GM12891 (cell line): ENCODE data around the gene INO80D.
"Not testable (repeated sequence)": the region's sequence is repeated elsewhere in the genome, so short reads cannot be mapped to it uniquely, and the experiment has no call there.

Experiments
- DNase-seq: peaks from one replicate; pipeline ENCODE4 v3.0.0; 2011; ENCODE audit warnings: low spot score; ENCODE audit not compliant: insufficient read length
- FAIRE-seq: peaks from 2 replicates; lab custom pipeline; 2011; peaks lifted over from hg19 to GRCh38; lab: Jason Lieb, UNC
- PAX5 ChIP-seq: IDR thresholded peaks from 2 replicates; pipeline ENCODE4 v1.6.1; 2011; ENCODE audit warnings: low read length, moderate library complexity, mild to moderate bottlenecking; ENCODE audit not compliant: insufficient read depth, severe bottlenecking
- POLR2A ChIP-seq: IDR thresholded peaks from 2 replicates; pipeline ENCODE4 v1.6.1; 2011; ENCODE audit warnings: low read depth, low read length, control low read depth
- POLR2AphosphoS5 ChIP-seq: IDR thresholded peaks from 2 replicates; pipeline ENCODE4 v1.6.1; 2011; ENCODE audit warnings: low read depth, low read length, control low read depth
- POU2F2 ChIP-seq: IDR thresholded peaks from 2 replicates; pipeline ENCODE4 v1.6.1; 2011; ENCODE audit warnings: low read depth, mild to moderate bottlenecking, control low read depth, low read length, moderate library complexity
- SPI1 ChIP-seq: IDR thresholded peaks from 2 replicates; pipeline ENCODE4 v1.6.1; 2011; ENCODE audit warnings: low read depth, low read length, control low read depth
- TAF1 ChIP-seq: IDR thresholded peaks from 2 replicates; pipeline ENCODE4 v1.6.1; 2011; ENCODE audit warnings: low read depth, low read length, control low read depth

Gene INO80D

DNA sequence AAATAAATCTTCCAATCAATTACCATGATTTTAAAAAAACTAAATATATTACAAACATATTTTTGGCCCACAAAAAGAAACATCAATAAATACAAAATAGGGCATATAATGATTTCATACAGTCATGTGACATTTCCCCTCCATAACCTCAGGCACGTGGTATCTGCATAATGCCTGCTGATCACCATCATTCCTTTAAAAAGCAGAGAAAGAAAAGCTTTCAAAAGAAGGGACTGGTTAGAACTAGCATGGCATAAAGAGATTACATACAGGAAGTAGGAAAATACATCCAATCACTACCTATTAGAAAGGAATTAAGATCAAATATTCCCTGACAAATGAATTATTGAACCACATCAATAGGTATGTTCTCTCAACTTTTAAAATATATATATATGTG lies 83.5 kb downstream of the INO80D start:
- DNase-seq (no peak), FAIRE-seq (no peak)
- TF ChIP-seq SPI1: no peak
- TF ChIP-seq POLR2AphosphoS5: no peak
- no peak for TF ChIP-seq TAF1
- no peak for TF ChIP-seq POU2F2
- TF ChIP-seq PAX5: no peak
- no peak for TF ChIP-seq POLR2A

DNA sequence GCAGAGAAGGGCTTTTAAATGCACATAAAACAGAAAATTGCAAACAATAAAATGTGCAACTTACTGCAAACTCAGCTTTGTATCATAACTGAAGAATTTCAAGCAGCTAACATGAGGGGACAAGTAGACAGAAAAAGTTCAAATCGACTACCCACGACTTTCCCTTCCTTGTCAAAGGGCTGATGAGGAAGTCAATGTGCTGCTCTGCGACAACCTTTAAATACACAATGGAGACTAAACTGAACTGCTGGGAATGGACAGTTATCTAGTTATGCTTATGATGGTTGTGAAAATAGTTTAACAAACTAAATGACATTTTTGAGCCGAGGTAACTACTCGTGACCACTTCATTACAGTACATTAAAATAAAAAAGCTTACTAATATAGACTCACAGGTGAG lies 84.1 kb downstream of the INO80D start:
- DNase-seq (no peak), FAIRE-seq (no peak)
- no peak for TF ChIP-seq POU2F2
- TF ChIP-seq POLR2A: no peak
- TF ChIP-seq TAF1: no peak
- TF ChIP-seq POLR2AphosphoS5: no peak
- no peak for TF ChIP-seq SPI1
- no peak for TF ChIP-seq PAX5

DNA sequence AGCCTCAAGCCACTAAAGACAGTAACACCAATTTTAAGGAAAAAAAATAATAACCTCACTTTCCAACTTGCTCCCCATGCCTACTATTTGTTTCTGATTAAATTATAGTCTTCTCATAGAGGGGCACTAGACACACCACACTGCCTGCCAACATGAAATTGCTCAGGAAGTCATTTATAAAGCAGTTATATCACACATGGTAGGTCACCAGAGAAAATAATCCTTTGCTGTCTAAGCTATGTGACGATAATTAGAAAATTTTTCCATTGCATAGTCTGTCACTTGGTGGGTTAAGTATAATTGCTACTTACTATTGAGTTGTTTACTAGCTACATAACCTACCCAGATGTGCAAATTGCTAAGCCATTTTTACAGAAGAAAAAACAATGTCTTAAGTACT lies 85.2 kb downstream of the INO80D start:
- DNase-seq (no peak), FAIRE-seq (no peak)
- no peak for TF ChIP-seq POLR2AphosphoS5
- TF ChIP-seq SPI1: no peak
- TF ChIP-seq POLR2A: no peak
- no peak for TF ChIP-seq POU2F2
- no peak for TF ChIP-seq TAF1
- TF ChIP-seq PAX5: no peak

DNA sequence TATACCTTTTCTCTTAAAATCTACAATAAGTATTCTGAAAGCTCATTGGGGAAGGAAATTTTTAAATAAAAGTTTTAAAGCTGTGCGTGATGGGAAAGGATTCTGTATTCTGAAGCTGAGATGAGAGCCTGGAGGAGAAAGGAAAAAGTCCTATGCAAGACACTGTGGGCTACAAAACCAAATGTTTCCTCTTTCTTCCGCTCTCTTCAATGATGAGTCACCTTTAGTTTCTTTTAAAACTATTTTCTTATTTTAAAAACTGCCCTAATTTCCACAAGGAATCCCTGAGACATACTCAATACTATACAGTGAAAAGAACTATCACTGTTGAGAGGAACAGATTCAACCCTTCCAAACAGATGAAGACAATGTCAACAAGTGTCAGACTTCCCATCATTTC lies 87.4 kb downstream of the INO80D start:
- no peak for DNase-seq
- no peak for FAIRE-seq
- TF ChIP-seq POU2F2: no peak
- no peak for TF ChIP-seq POLR2AphosphoS5
- TF ChIP-seq PAX5: no peak
- TF ChIP-seq POLR2A: no peak
- no peak for TF ChIP-seq TAF1
- TF ChIP-seq SPI1: no peak

DNA sequence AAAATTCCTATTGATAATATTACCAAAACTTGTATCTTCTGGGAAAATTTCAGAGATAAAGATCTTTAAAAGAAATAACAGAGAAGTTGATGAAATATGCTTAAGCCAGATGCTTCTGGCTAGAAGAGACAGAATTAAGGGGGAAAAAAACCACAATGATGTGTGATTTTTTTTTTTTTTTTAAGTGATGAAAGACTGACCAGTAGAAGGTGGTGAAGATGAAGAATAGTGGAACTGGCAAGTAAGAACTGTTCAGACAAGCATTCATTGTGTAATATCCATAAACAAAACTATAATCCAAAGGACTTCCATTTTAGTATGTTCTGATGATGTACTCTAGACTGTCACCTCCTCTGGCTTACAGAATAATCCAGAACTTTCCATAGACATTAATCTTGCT lies 89.8 kb downstream of the INO80D start:
- TF ChIP-seq TAF1 (no peak), POU2F2 (no peak), SPI1 (no peak)
- FAIRE-seq (no peak), DNase-seq (no peak)

DNA sequence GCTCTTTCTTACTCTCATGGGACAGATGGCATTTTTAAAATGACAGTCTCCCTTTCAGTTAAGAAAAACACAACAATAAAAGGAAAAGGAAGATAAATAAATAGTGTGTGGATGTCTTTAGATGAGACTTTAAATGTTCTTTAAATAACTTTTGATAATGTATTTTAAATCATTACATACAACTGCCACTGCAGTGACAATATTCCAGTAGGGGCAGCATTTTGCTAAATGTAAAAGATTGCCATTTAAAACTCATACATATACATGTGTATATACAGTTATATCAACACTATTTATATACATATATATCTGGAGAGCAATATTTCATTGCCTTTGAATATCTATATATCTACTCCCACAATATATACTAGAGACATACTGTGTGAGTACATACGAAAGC lies 90.7 kb downstream of the INO80D start:
- FAIRE-seq: no peak
- DNase-seq: no peak
- TF ChIP-seq SPI1 (no peak), POLR2A (no peak), POU2F2 (no peak), PAX5 (no peak), TAF1 (no peak), POLR2AphosphoS5 (no peak)

DNA sequence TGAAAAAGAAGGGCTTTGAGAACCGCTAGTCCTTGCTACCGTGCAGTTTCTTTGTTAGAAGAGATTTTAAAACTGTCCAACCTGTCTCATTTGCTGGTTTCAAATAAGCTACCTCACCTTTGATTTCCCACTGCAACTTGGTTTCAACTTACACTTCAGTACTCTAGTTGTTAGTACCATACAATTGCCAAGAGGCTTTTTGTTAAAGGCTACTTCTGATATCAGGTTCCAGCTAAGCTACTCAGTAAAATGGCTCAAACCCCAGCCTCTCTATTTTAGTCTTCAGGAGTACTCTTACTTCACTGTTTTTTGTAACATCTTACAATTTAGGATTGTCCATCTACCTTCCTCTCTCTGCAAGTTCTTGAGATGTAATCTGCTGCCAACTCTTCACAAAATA lies 91.6 kb downstream of the INO80D start:
- FAIRE-seq (no peak), DNase-seq (no peak)
- TF ChIP-seq TAF1: no peak
- TF ChIP-seq SPI1: no peak
- TF ChIP-seq POLR2AphosphoS5: no peak
- TF ChIP-seq POU2F2: no peak
- no peak for TF ChIP-seq POLR2A
- no peak for TF ChIP-seq PAX5

DNA sequence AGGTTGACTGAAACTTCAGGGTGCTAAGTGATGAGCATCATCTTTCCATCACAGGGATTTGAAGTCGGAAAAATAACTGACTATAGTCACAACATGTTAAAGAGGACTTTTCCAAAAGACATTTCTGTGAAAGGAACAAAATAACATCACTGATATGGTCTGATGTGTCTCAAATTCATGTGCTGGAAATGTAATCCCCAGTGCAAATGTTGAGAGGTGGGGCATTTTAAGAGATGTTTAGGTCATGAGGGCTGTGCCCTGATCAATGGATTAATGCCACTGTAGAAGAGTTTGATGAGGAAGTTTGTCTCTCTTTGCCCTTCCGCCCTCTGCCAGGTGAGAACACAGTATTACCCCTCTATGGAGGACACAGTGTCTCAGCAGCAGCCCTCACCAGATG lies 95.9 kb downstream of the INO80D start:
- FAIRE-seq: no peak
- TF ChIP-seq SPI1 (no peak), PAX5 (no peak), POU2F2 (no peak), TAF1 (no peak), POLR2AphosphoS5 (no peak)

DNA sequence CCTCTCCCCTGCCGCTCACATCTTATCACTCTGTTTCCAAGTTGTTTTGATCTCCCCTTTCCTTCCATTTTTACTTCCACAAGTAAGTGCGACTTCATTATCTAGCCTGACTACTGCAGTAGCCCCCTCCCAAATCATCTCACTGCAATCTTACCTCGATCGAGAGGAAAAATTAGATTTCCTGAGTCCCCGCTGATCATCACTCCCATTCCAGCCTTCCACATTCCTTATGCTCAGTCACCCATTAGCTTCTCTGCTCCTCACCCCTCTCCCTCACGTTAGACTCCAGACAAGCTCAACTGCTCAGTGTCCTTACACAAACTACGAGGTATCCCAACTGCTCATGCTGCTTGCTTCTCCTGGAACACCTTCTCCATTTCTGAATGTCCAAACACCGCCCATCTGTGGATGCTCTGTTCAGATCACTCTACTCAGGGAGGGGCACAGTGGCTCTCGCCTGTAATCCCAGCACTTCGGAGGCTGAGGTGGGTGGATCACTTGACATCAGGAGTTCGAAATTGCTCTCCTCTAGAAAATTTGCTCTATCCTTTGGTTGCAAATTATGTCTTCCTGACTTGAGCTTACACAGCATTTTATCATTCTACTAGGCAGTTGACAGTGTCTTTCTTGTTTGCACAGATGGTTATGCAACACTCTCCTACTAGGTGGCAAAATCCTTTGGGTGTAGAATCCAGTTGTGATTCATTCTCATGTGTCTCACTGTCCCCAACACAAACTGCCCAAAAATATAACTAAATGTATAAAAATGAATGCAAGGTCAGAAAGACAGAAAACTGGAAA lies 96.5 kb downstream of the INO80D start:
- FAIRE-seq (no peak), DNase-seq (no peak)
- TF ChIP-seq POLR2AphosphoS5 (no peak), POLR2A (no peak), TAF1 (no peak), PAX5 (no peak), POU2F2 (no peak)

More for the DNA sequence above, 95.9 kb downstream of the INO80D start:
- no peak for DNase-seq

DNA sequence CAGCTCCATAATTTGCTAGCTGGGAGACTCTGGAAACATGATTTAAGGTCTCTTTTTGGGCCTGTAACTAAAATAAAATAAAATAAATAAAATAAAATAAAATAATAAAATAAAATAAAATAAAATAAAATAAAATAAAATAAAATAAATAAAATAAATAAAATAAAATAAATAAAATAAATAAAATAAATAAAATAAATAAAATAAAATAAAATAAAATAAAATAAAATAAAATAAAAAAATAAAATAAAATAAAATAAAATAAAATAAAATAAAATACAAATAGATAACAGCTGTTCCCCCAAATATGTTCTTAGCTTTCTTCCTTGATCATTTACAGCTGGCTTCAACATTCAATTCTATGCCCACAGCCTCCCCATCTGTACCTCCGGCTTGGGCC lies 97.3 kb downstream of the INO80D start:
- not testable (repeated sequence) for FAIRE-seq, DNase-seq

DNA sequence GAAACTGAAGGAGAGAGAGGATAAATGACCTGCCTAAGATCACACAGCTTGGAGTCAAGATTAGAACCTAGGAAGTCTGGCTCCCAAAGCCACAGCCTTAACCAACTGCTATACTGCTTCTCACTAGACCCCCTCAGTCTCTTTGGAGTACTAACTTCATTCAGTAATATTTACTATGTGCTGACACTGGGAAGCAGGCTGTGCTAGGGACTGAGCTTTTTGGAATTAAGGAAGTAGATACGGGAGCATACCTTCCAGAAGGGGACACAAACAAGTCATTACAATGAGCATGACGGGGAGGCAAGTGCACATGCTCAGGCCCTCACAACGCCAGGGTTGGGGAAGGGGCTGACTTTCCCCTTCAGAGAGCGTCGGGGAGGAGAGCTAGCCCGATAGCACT lies 97.7 kb downstream of the INO80D start:
- no peak for TF ChIP-seq TAF1
- no peak for TF ChIP-seq SPI1
- TF ChIP-seq POU2F2: no peak
- no peak for TF ChIP-seq PAX5
- TF ChIP-seq POLR2AphosphoS5: no peak
- no peak for TF ChIP-seq POLR2A
- DNase-seq (no peak), FAIRE-seq (no peak)

DNA sequence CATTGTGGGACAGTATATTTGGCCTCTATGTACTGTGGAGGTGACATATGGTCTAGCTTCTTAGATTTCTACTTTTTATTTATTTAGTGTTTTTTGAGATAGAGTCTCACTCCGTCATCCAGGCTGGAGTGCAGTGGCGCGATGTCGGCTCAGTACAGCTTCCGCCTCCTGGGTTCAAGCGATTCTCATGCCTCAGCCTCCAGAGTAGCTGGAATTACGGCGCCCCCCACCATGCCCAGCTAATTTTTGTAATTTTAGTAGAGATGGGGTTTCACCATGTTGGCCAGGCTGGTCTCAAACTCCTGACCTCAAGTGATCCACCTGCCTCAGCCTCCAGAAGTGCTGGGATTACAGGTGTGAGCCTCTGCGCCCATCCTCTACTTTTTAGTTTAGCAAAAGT lies 99.6 kb downstream of the INO80D start:
- FAIRE-seq, DNase-seq: not testable (repeated sequence)
